Measurements from ENCODE around the gene SLC9A7.

- TF ChIP-seq POLR2AphosphoS5 (IDR thresholded peaks at IDR 0.05; ENCODE audit: low read depth, low read length), result no peak
- no peak for TF ChIP-seq POLR2A (IDR thresholded peaks at IDR 0.05; ENCODE audit: low read depth, low read length)
- no peak for TF ChIP-seq TAF1 (IDR thresholded peaks at IDR 0.05; ENCODE audit: borderline replicate concordance, low read depth, low read length)
Observed at GRCh38 chrX:46722742-46723568, 36.0 kb downstream of the SLC9A7 start.
